H1 (cell line): Measurements from ENCODE around the gene EFCAB10. TPM values are rescaled to one million over a fixed set of nuclear protein-coding genes. Genes with fewer than 3 reads are reported as not detected.

Experiments
- BRCA1 ChIP-seq: IDR thresholded peaks from 2 replicates; pipeline ENCODE4 v1.6.1; 2012; ENCODE audit warnings: low read depth, low read length, improper control_type of control experiment
- EZH2 ChIP-seq: fragments of 200-600 bp; sonication (generic); IDR thresholded peaks from 2 replicates; pipeline ENCODE4 v1.7.1; 2012; ENCODE audit warnings: low read depth, mild to moderate bottlenecking, moderate library complexity, low read length, inconsistent platforms; ENCODE audit not compliant: severe bottlenecking
- GTF2F1 ChIP-seq: IDR thresholded peaks from 2 replicates; pipeline ENCODE4 v1.6.1; 2012; ENCODE audit warnings: low read depth, low read length, improper control_type of control experiment, borderline replicate concordance
- USF2 ChIP-seq: IDR thresholded peaks from 2 replicates; pipeline ENCODE4 v1.6.1; 2011; ENCODE audit warnings: low read length, improper control_type of control experiment
- polyA plus RNA-seq, 7 experiments: library from polyadenylated mRNA; depleted of rRNA in 3 of 7; stranded (reverse) in 5 of 7; unstranded in 2 of 7; fragments of >200 nt in 5 of 7; fragments of 200-250 nt in 2 of 7; gene quantifications; 1 replicate in 5 of 7; 2 replicates in 1 of 7; 4 replicates in 1 of 7; pipeline versions ENCODE4 v1.2.1 to v1.2.3, GENCODE V29; 2011 to 2013; ENCODE audit warnings: missing spikeins in 2 of 7, mixed read lengths in 2 of 7
- total RNA-seq: library from RNA; stranded (reverse); fragmentation: NEBNext Ultra II Directional; extraction: Animal tissue kit (Norgen Biotek cat#: 25700); gene quantifications from 2 replicates; pipeline ENCODE4 v1.2.1, GENCODE V29; 2021

The EFCAB10 gene
- total and polyA plus RNA-seq, 2 of the 8 experiments (the other 6 are each of a cell fraction or from before 2014, with no cell fraction given) = 0.80 to 3.1 TPM

GRCh38 chr7:105594034-105594433, 12.7 kb upstream of the EFCAB10 start (continued):
- TF ChIP-seq GTF2F1 (no peak), BRCA1 (no peak), USF2 (no peak), EZH2 (no peak)
